ENCODE results near the gene TBCA. TPM values are rescaled to one million over a fixed set of nuclear protein-coding genes. Genes with fewer than 3 reads are reported as not detected.

Gene TBCA
- total and polyA plus RNA-seq, 9 of the 15 experiments (the other 6 are each of a cell fraction or from before 2014, with no cell fraction given) = 164 to 661 (median 334) TPM

- Histone ChIP-seq H3K4me1 (replicated peaks in 1 of 2; ENCODE audit: control insufficient read depth in 2 of 2, insufficient read depth in 2 of 2, low read length in 2 of 2) (peaks cover 0 to 36% of the 10 kb centered on the region in 2 experiments; a peak in 2 of 5 replicates), H3K79me2 (ENCODE audit: control insufficient read depth, insufficient read depth, low read length) (no peaks in the 10 kb centered on the region), H3K27ac (ENCODE audit: extremely low read depth, low read depth, low read length) (no peak overlapping the region), H3K36me3 (ENCODE audit: control insufficient read depth, insufficient read depth, low read length) (no peaks in the 10 kb centered on the region), H3K9ac (ENCODE audit: insufficient read depth in 1 of 2, low read depth in 2 of 2, low read length in 2 of 2) (no peak overlapping the region), H2AFZ (ENCODE audit: low read depth, low read length) (no peak overlapping the region), H3K27me3 (ENCODE audit: control insufficient read depth in 2 of 2, insufficient read depth in 2 of 2, low read length in 2 of 2) (peaks cover 45 to 67% of the 10 kb centered on the region in 2 experiments; a peak in 4 of 5 replicates), H3K4me3 (no peak overlapping the region), H3K9me3 (replicated peaks; ENCODE audit: control insufficient read depth, insufficient read depth, low read depth, low read length) (no peaks in the 10 kb centered on the region), H3K9me1 (ENCODE audit: control insufficient read depth, insufficient read depth, low read length) (no peaks in the 10 kb centered on the region), H3K4me2 (ENCODE audit: insufficient read depth, low read length) (no peak overlapping the region), H4K20me1 (replicated peaks; ENCODE audit: control insufficient read depth, insufficient read depth, low read length) (0 out of 2 replicates have a peak, but pooled peaks cover 6% of the 10 kb centered on the region)
- FAIRE-seq (no peak), DNase-seq (ENCODE audit: extremely low read depth in 1 of 4, low spot score in 3 of 4) (no peak), ATAC-seq (no peak)
- TF ChIP-seq ZFPM2 (CRISPR knock-in tag; IDR thresholded peaks at IDR 0.05) = no peak
- TF ChIP-seq NELFE (IDR thresholded peaks at IDR 0.05; ENCODE audit: insufficient read depth, insufficient read length) = no peak
- TF ChIP-seq ZNF318 (IDR thresholded peaks at IDR 0.05; ENCODE audit: borderline replicate concordance in 1 of 2, low read depth in 1 of 2) = no peak
- no peak for TF ChIP-seq RNF219 (CRISPR knock-in tag; IDR thresholded peaks at IDR 0.05)
- no peak for TF ChIP-seq CREB5 (CRISPR knock-in tag; IDR thresholded peaks at IDR 0.05)
- ChIA-PET POLR2A (interaction anchor here (0.6 kb wide), 2 partner anchors 381 to 821 kb away, joined by 3 read pairs; no protein-coding TSS in a partner anchor), CTCF (ENCODE audit: low intra/inter-chr PET ratio) (no interaction called here)
- 13% methylated on average over 21 of the region's 21 CpGs for WGBS (ENCODE audit: insufficient coverage, low coverage, missing lambda C conversion rate)
- intact Hi-C loops (cut with micrococcal nuclease) = loop anchor here (10.0 kb wide), 2 partner anchors 68 to 342 kb away; no protein-coding TSS in a partner anchor
- no TSS peak for BruUV-seq (replicated peaks)
- in situ Hi-C loops (cut with MboI) = no loop called here
These were observed 133.1 kb downstream of the TBCA start for GRCh38 chr5:77642738-77643653.
